OCI-LY1 (cell line): ENCODE results near the gene TASOR2.

Experiments
- H2AFZ ChIP-seq: fragments of 200-600 bp; sonication (generic), shearing (Covaris generic); 2 replicates; pipeline ENCODE4 v1.6.0; 2014; ENCODE audit warnings: antibody characterized with exemption, mild to moderate bottlenecking, low read length
- H3F3A ChIP-seq: fragments of 200-600 bp; sonication (generic), shearing (Covaris generic); 2 replicates; pipeline ENCODE4 v1.6.0; 2014; ENCODE audit warnings: mild to moderate bottlenecking, antibody characterized with exemption, low read length, moderate library complexity; ENCODE audit not compliant: insufficient read depth
- H3K27ac ChIP-seq: fragments of 200-600 bp; sonication (generic); 2 replicates; pipeline ENCODE4 v1.5.1; 2014; ENCODE audit warnings: low read length, mixed run types, mild to moderate bottlenecking, low read depth; ENCODE audit not compliant: poor library complexity, severe bottlenecking
- H3K27me3 ChIP-seq: fragments of 200-600 bp; sonication (generic); 2 replicates; pipeline ENCODE4 v1.6.0; 2014; ENCODE audit warnings: antibody characterized with exemption, mild to moderate bottlenecking, low read length, moderate library complexity; ENCODE audit not compliant: insufficient read depth
- H3K36me3 ChIP-seq: fragments of 200-600 bp; sonication (generic); 2 replicates; pipeline ENCODE4 v1.6.1; 2014; ENCODE audit warnings: mild to moderate bottlenecking, antibody characterized with exemption, low read length, moderate library complexity, mixed read lengths; ENCODE audit not compliant: insufficient read depth
- H3K4me1 ChIP-seq: fragments of 200-600 bp; sonication (generic); 2 replicates; pipeline ENCODE4 v1.5.1; 2014; ENCODE audit warnings: mild to moderate bottlenecking, low read length, moderate library complexity; ENCODE audit not compliant: insufficient read depth, severe bottlenecking
- H3K4me2 ChIP-seq: fragments of 200-600 bp; sonication (generic), shearing (Covaris generic); 2 replicates; pipeline ENCODE4 v1.6.1; 2014; ENCODE audit warnings: low read length
- H3K4me3 ChIP-seq: fragments of 200-600 bp; sonication (generic); 2 replicates; pipeline ENCODE4 v1.5.1; 2014; ENCODE audit warnings: low read length, low read depth, mild to moderate bottlenecking, mixed read lengths; ENCODE audit not compliant: poor library complexity, severe bottlenecking
- H3K79me2 ChIP-seq: fragments of 200-600 bp; shearing (Covaris generic); 2 replicates; pipeline ENCODE4 v1.6.1; 2016; ENCODE audit warnings: mixed run types, low read length, mixed read lengths; ENCODE audit not compliant: insufficient read depth
- H3K9ac ChIP-seq: fragments of 200-600 bp; sonication (generic), shearing (Covaris generic); 2 replicates; pipeline ENCODE4 v1.6.1; 2014; ENCODE audit warnings: mild to moderate bottlenecking, low read length, mixed read lengths
- H3K9me2 ChIP-seq: fragments of 200-600 bp; sonication (generic), shearing (Covaris generic); 2 replicates; pipeline ENCODE4 v1.6.1; 2014; ENCODE audit warnings: low read depth, mild to moderate bottlenecking, low read length, mixed read lengths
- H3K9me3 ChIP-seq: fragments of 200-600 bp; shearing (Covaris generic); 2 replicates; pipeline ENCODE4 v1.6.1; 2014; ENCODE audit warnings: low read length, mixed read lengths
- H4K20me1 ChIP-seq: fragments of 200-600 bp; sonication (generic), shearing (Covaris generic); 2 replicates; pipeline ENCODE4 v1.6.0; 2016; ENCODE audit warnings: mild to moderate bottlenecking, low read length; ENCODE audit not compliant: insufficient read depth
- CTCF ChIP-seq: fragments of 200-600 bp; sonication (generic), shearing (Covaris generic); IDR thresholded peaks from 2 replicates; pipeline ENCODE4 v1.5.1; 2017; ENCODE audit warnings: mild to moderate bottlenecking, antibody characterized with exemption, low read length, moderate library complexity, mixed read lengths
- EZH2 ChIP-seq: fragments of 200-600 bp; sonication (generic), shearing (Covaris generic); IDR thresholded peaks from 2 replicates; pipeline ENCODE4 v1.8.0; 2017; ENCODE audit warnings: borderline replicate concordance, mixed run types, mild to moderate bottlenecking, antibody characterized with exemption, low read length, moderate library complexity, mixed read lengths

The TASOR2 gene

DNA sequence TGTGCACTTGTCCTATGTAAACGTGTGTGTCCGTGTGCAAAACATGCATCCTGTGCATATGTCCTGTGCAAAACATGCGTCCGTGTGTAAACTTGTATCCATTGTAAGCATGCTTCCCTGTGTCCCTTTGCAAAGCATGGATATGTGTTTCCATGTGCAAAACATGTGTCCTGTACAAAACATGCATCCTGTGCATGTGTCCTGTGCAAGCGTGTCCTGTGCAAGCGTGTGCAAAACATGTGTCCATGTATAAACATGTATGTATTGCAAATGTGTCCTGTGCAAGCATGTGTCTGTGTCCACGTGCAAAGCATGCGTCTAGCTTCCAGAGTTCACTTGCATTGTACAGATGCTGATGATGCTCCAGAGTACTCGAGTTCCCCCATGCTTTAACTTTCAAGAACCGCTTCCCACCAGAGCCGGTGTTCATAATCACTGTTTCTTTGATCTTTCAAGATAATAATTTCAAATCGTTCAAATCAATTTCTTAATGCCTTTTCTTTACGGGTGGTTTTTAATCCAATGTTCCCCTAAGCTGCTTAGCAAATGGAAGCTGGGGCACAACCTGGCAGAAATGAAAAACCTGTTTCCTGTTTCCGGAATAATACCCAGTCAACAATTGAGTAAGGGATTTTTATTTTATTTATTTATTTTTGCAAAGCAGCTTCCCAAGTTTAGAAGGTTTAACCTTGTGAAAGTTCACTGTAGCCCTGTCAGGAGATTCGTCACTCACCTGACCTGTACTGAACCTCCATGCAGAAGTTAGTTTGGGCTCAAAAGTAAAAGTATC lies 17.6 kb upstream of the TASOR2 start:
- Histone ChIP-seq H3F3A (no peaks in the 10 kb centered on the region), H3K27me3 (no peaks in the 10 kb centered on the region), H2AFZ (no peak overlapping the region), H3K79me2 (no peaks in the 10 kb centered on the region), H3K36me3 (no peaks in the 10 kb centered on the region; the same call in 1 of the 2 replicates), H3K4me1 (peaks cover 10% of the 10 kb centered on the region), H3K9me3 (no peaks in the 10 kb centered on the region), H4K20me1 (no peaks in the 10 kb centered on the region), H3K4me3 (peak overlapping the region; percentile 43), H3K9me2 (no peaks in the 10 kb centered on the region), H3K27ac (no peak overlapping the region), H3K9ac (no peak overlapping the region), H3K4me2 (peak overlapping the region; percentile 67)
- TF ChIP-seq EZH2 (no peak), CTCF (no peak)

- H3K27me3 ChIP-seq = no peaks in the 10 kb centered on the region
- no peaks in the 10 kb centered on the region for H4K20me1 ChIP-seq
- H3K27ac ChIP-seq = no peak overlapping the region
- no peak overlapping the region for H3K4me2 ChIP-seq
- H2AFZ ChIP-seq = no peak overlapping the region
- H3K9me2 ChIP-seq = no peaks in the 10 kb centered on the region
- no peaks in the 10 kb centered on the region for H3F3A ChIP-seq
- H3K4me1 ChIP-seq = peaks cover 10% of the 10 kb centered on the region
- no peaks in the 10 kb centered on the region for H3K9me3 ChIP-seq
- H3K4me3 ChIP-seq = no peak overlapping the region
- no peaks in the 10 kb centered on the region; the same call in 1 of the 2 replicates for H3K36me3 ChIP-seq
- H3K79me2 ChIP-seq = no peaks in the 10 kb centered on the region
- no peak overlapping the region for H3K9ac ChIP-seq
- TF ChIP-seq CTCF (no peak), EZH2 (no peak)
These were observed 16.2 kb upstream of the TASOR2 start for GRCh38 chr10:5668429-5668828.

- no peak overlapping the region for H3K4me3 ChIP-seq
- H2AFZ ChIP-seq = no peak overlapping the region
- H3K9me3 ChIP-seq = no peaks in the 10 kb centered on the region
- TF ChIP-seq EZH2 (no peak), CTCF (no peak)
- H3K79me2 ChIP-seq = no peaks in the 10 kb centered on the region
- no peaks in the 10 kb centered on the region; the same call in 1 of the 2 replicates for H3K27me3 ChIP-seq
- no peak overlapping the region for H3K27ac ChIP-seq
- H3F3A ChIP-seq = no peaks in the 10 kb centered on the region
- no peak overlapping the region for H3K9ac ChIP-seq
- no peaks in the 10 kb centered on the region for H3K9me2 ChIP-seq
- H3K4me1 ChIP-seq = peaks cover 10% of the 10 kb centered on the region
- H4K20me1 ChIP-seq = no peaks in the 10 kb centered on the region
- H3K36me3 ChIP-seq = no peaks in the 10 kb centered on the region; the same call in 1 of the 2 replicates
- no peak overlapping the region for H3K4me2 ChIP-seq
These were observed 15.0 kb upstream of the TASOR2 start for GRCh38 chr10:5669604-5670003.
